ENCODE data around the gene LPAR2. TPM values are rescaled to one million over a fixed set of nuclear protein-coding genes. Genes with fewer than 3 reads are reported as not detected.
A peak's percentile ranks its signal among the peaks of the same experiment; 100 is the strongest.

The LPAR2 gene
- total RNA-seq, 4 donors from 2014 or later, result 0.78 to 3.5 (median 2.3) TPM

DNA sequence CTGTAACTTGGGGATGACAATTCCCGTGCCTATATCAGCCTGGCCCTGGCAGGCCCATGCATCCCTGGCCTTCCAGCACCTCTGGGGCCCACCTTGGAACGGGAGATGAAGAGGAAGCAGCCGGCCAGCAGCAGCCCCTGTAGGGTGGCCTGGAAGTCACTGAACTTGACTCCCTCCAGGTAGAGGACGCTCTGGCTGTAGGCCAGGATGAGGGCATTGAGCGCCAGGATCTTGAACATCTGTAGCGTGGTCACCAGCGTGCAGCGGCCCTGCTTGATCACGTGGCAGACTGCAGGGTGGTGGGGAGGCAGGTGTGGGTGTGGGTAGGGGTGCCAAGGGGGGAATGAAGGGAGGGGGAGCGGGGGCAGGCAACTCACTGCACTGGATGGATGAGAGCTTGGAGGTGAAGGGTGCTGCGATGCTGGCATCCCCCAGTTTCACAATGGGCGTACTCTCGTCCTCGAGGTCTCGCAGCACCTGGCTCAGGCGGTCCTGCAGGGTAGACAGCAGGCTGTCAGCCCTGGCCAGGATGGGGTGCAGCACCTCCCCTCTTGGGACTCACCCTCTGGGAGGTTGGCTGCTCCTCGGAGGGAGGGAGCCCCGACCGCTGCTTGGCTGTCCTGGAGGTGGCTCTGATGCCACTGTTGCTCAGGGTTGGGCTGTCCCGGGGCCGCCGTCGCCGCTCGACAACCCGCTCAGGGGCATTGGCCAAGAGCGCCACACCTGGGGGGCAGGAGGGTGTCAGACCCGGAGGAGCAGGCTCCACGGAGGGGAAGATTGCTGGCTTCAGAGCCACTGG is 19.2 kb upstream of the LPAR2 start:
- WGBS, 2 donors (ENCODE audit: low coverage in 1 of 2), result 60% methylated on average over 1 of the region's 29 CpGs; no CpG with 5 or more reads in 1 of the 2 donors
- TF ChIP-seq, protein P1, sequence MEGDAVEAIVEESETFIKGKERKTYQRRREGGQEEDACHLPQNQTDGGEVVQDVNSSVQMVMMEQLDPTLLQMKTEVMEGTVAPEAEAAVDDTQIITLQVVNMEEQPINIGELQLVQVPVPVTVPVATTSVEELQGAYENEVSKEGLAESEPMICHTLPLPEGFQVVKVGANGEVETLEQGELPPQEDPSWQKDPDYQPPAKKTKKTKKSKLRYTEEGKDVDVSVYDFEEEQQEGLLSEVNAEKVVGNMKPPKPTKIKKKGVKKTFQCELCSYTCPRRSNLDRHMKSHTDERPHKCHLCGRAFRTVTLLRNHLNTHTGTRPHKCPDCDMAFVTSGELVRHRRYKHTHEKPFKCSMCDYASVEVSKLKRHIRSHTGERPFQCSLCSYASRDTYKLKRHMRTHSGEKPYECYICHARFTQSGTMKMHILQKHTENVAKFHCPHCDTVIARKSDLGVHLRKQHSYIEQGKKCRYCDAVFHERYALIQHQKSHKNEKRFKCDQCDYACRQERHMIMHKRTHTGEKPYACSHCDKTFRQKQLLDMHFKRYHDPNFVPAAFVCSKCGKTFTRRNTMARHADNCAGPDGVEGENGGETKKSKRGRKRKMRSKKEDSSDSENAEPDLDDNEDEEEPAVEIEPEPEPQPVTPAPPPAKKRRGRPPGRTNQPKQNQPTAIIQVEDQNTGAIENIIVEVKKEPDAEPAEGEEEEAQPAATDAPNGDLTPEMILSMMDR (IDR thresholded peaks at IDR 0.05), result no peak
- TF ChIP-seq POLR2AphosphoS5 (IDR thresholded peaks at IDR 0.05) (no peak), POLR2A (IDR thresholded peaks at IDR 0.05) (no peak), EP300 (IDR thresholded peaks at IDR 0.05) (no peak)
- Histone ChIP-seq H3K4me3 (no peak overlapping the region), H3K36me3 (peaks cover 0 to 80% of the 10 kb centered on the region in 2 donors), H3K4me1 (peaks cover 0 to 19% (median 5%) of the 10 kb centered on the region in 3 donors), H3K27ac (no peak overlapping the region), H3K27me3 (no peaks in the 10 kb centered on the region), H3K9me3 (no peaks in the 10 kb centered on the region)
- ATAC-seq, result no peak

DNA sequence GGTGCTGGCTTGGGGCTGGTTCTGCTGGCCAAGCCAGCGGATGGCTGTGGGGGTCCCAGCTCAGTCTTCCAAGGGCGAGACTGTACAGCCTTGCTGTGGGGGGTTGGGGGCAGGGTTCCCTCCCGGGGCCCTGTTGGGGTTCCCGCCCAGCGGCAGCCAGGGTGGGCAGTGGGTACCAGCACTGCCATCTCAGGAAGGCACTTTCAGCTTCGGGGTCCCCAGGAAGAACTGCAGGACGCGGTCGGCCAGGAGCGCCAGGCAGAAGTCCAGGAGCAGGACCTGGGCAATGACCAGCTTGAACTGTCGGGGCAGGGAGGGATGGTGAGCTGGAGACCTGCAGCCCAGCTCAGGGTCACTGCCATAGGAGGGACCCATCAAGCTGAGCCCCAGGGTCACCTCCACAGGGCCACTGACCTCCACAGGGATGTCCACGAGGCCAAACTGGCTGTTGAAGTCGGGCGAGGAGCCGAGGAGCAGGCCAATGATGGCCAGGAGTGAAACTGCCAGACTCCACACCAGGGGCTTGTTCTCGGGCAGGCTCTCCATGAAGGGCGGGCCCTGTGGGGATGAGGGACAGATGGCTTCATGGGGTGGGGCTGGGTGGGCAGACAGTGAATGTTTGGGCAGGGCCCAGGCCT is 17.3 kb upstream of the LPAR2 start:
- no peak overlapping the region for H3K27ac ChIP-seq
- no peak for ATAC-seq
- 83% methylated on average over 1 of the region's 17 CpGs; no CpG with 5 or more reads in 1 of the 2 donors for WGBS, 2 donors (ENCODE audit: low coverage in 1 of 2)
- no peaks in the 10 kb centered on the region for H3K9me3 ChIP-seq
- peaks cover 0 to 19% (median 5%) of the 10 kb centered on the region in 3 donors for H3K4me1 ChIP-seq
- peaks cover 0 to 61% of the 10 kb centered on the region in 2 donors for H3K36me3 ChIP-seq
- H3K27me3 ChIP-seq, result no peaks in the 10 kb centered on the region
- no peak for TF ChIP-seq EP300 (IDR thresholded peaks at IDR 0.05)
- TF ChIP-seq, protein P1 (IDR thresholded peaks at IDR 0.05), result no peak
- no peak for TF ChIP-seq POLR2A (IDR thresholded peaks at IDR 0.05)
- no peak for TF ChIP-seq POLR2AphosphoS5 (IDR thresholded peaks at IDR 0.05)
- no peak overlapping the region for H3K4me3 ChIP-seq

DNA sequence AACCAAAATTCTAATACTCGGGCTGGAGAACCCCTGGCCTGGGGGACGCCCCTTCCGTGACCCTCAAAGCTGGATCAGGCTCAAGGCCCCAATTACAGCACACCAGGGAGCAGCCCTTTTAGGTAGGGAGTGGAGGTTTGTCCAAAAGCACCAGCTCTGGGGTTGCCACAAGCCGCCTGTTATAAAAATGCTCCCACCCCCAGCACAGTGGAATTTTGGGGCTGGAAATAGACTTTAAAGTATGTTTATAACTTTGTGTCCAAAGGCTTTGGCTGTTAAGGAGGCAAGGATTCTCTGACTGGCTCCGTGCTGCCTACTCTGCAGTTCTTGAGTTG is 16.0 kb upstream of the LPAR2 start:
- 0% methylated on average over 1 of the region's 5 CpGs; no CpG with 5 or more reads in 1 of the 2 donors for WGBS, 2 donors (ENCODE audit: low coverage in 1 of 2)
- peaks cover 0 to 19% (median 5%) of the 10 kb centered on the region in 3 donors for H3K4me1 ChIP-seq
- H3K4me3 ChIP-seq, result peak overlapping the region; percentile 60 to 68
- peaks cover 0 to 59% of the 10 kb centered on the region in 2 donors for H3K36me3 ChIP-seq
- TF ChIP-seq EP300 (IDR thresholded peaks at IDR 0.05) (no peak), POLR2A (IDR thresholded peaks at IDR 0.05) (no peak), POLR2AphosphoS5 (IDR thresholded peaks at IDR 0.05) (no peak)
- TF ChIP-seq, protein P1 (IDR thresholded peaks at IDR 0.05), result no peak
- no peaks in the 10 kb centered on the region for H3K27me3 ChIP-seq
- no peaks in the 10 kb centered on the region for H3K9me3 ChIP-seq
- H3K27ac ChIP-seq, result peak overlapping the region in 1 of 4 donors; percentile 76
- no peak for ATAC-seq

DNA sequence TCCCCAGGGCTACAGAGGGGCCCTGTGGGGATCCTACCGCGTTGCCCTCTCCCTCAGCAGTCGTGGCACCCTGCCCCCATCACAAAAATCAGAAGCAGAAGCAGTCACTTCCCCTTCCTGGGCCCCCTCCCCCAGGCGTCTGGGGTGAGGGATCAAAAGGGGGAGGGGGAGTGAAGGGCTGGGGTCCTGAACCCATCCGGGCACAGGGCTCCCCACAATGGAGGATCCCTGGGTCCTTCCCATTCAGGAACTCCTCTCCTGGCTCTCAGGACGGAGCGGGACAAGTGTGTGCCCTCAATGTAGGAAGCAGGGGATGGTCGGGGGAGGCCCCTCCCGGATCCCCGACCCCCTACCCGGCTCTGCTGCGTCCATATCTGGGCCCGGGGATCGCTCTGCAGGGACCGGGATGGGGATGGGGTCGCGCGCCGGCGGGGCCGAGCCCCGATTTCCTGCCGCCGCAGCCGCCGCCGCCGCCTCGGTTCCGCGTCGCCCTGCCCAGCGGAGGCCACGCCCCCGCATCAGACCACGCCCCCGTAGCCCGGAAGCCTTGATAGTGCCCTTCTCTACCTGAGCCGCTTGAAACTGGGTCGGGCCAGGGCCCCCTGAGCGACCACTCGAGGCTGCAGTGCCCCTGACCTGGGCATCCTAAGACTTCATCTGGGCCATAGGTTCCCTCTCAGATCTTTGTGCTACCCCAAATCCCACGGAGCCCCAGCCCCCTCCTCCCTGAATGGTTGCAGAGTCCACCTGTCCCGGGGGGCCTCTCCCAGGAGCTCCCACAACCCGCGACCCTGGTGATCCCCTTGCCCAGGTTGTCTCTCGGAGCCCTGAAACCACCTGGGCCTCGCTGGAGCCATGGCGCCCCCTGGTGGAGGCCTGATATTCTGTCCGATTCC is 15.4 kb upstream of the LPAR2 start, which contains the start of gene GMIP:
Gene GMIP, minus strand, starts transcription at position 500 of the 896 bp plus-strand sequence. Its CDS starts 128 bp downstream, at position 372.
- peaks cover 0 to 19% (median 5%) of the 10 kb centered on the region in 3 donors for H3K4me1 ChIP-seq
- no peaks in the 10 kb centered on the region for H3K27me3 ChIP-seq
- peaks cover 0 to 53% of the 10 kb centered on the region in 2 donors for H3K36me3 ChIP-seq
- no peak for TF ChIP-seq EP300 (IDR thresholded peaks at IDR 0.05)
- TF ChIP-seq, protein P1 (IDR thresholded peaks at IDR 0.05), result peak in 3 of 4 experiments; percentile 69 to 88 (median 85)
- TF ChIP-seq POLR2A (IDR thresholded peaks at IDR 0.05), result peak in 1 of 2 donors; percentile 43
- no peak for TF ChIP-seq POLR2AphosphoS5 (IDR thresholded peaks at IDR 0.05)
- ATAC-seq, result peak; percentile 86
- H3K9me3 ChIP-seq, result no peaks in the 10 kb centered on the region
- 0% methylated on average over 1 to 3 of the region's 50 CpGs for WGBS, 2 donors (ENCODE audit: low coverage in 1 of 2)
- peak within 1 kb of the TSS in 3 of 4 donors; percentile 39 to 76 (median 54) for H3K27ac ChIP-seq
- peak within 1 kb of the TSS; percentile 60 to 68 for H3K4me3 ChIP-seq

All from gastroesophageal sphincter (tissue), 4 donors.